ENCODE measurements around the gene PNLIPRP3. TPM values are rescaled to one million over a fixed set of nuclear protein-coding genes. Genes with fewer than 3 reads are reported as not detected.

The PNLIPRP3 gene
- total and polyA plus RNA-seq, 2 donors (not counting 1 experiment from before 2014, with no cell fraction given): not detected

- TF ChIP-seq EZH2 (IDR thresholded peaks at IDR 0.05; ENCODE audit: borderline replicate concordance, insufficient read depth, low read depth, low read length, poor library complexity, severe bottlenecking) (no peak), CTCF (IDR thresholded peaks at IDR 0.05) (no peak)
- DNase-seq (no peak), ATAC-seq (ENCODE audit: low read depth) (no peak)
- ChIA-PET CTCF (no interaction called here), POLR2A (no interaction called here)
- Histone ChIP-seq H3K27ac (ENCODE audit: low read length in 2 of 2) (no peak overlapping the region), H2AFZ (ENCODE audit: insufficient read depth, low read depth, low read length, poor library complexity, severe bottlenecking) (no peak overlapping the region), H3K27me3 (replicated peaks in 1 of 4; ENCODE audit: control extremely low read depth in 1 of 4, control insufficient read depth in 3 of 4, insufficient read depth in 4 of 4, low read length in 3 of 4) (no peaks in the 10 kb centered on the region), H4K20me1 (ENCODE audit: control insufficient read depth, insufficient read depth, low read length, poor library complexity, severe bottlenecking) (no peaks in the 10 kb centered on the region), H3K36me3 (replicated peaks in 1 of 2; ENCODE audit: control extremely low read depth in 1 of 2, control insufficient read depth in 1 of 2, extremely low read depth in 1 of 2, insufficient read depth in 2 of 2, low read length in 1 of 2) (no peaks in the 10 kb centered on the region), H3K4me2 (replicated peaks; ENCODE audit: low read depth, low read length, poor library complexity, severe bottlenecking) (no peak overlapping the region), H3K79me2 (ENCODE audit: control insufficient read depth, insufficient read depth, low read length) (no peaks in the 10 kb centered on the region), H3K9me3 (ENCODE audit: control extremely low read depth in 1 of 3, control insufficient read depth in 2 of 3, insufficient read depth in 1 of 3, low read length in 2 of 3) (no peaks in the 10 kb centered on the region), H3K9ac (ENCODE audit: low read length) (no peak overlapping the region), H3K4me3 (ENCODE audit: control extremely low read depth in 1 of 5, extremely low read depth in 1 of 5, insufficient read depth in 1 of 5, low read depth in 2 of 5, low read length in 4 of 5) (no peak overlapping the region), H3K4me1 (ENCODE audit: control insufficient read depth in 2 of 2, insufficient read depth in 2 of 2, low read length in 2 of 2) (no peaks in the 10 kb centered on the region)
- intact Hi-C loops (cut with micrococcal nuclease): no loop called here
- WGBS (ENCODE audit: insufficient coverage): 100% methylated on average over 1 of the region's 4 CpGs
- H3K27ac Mint-ChIP-seq: no peak overlapping the region
- no peaks in the 10 kb centered on the region for H3K9me3 Mint-ChIP-seq (ENCODE audit: insufficient read depth)
- no peaks in the 10 kb centered on the region for H3K4me1 Mint-ChIP-seq
- H3K27me3 Mint-ChIP-seq: no peaks in the 10 kb centered on the region
- no peak overlapping the region for H3K4me3 Mint-ChIP-seq
Measured at GRCh38 chr10:116429288-116429977, 1.8 kb downstream of the PNLIPRP3 start.

GRCh38 chr10:116430288-116430687 is 2.6 kb downstream of the PNLIPRP3 start:
- no peak for TF ChIP-seq EZH2 (IDR thresholded peaks at IDR 0.05; ENCODE audit: borderline replicate concordance, insufficient read depth, low read depth, low read length, poor library complexity, severe bottlenecking)
- TF ChIP-seq CTCF (IDR thresholded peaks at IDR 0.05): no peak
- no peaks in the 10 kb centered on the region for H3K27me3 ChIP-seq (replicated peaks in 1 of 4; ENCODE audit: control extremely low read depth in 1 of 4, control insufficient read depth in 3 of 4, insufficient read depth in 4 of 4, low read length in 3 of 4)
- no CpG with 5 or more reads among the region's 1 CpG for WGBS (ENCODE audit: insufficient coverage)
- ATAC-seq (ENCODE audit: low read depth) (no peak), DNase-seq (no peak)
- H3K4me2 ChIP-seq (replicated peaks; ENCODE audit: low read depth, low read length, poor library complexity, severe bottlenecking): no peak overlapping the region
- no peak overlapping the region for H2AFZ ChIP-seq (ENCODE audit: insufficient read depth, low read depth, low read length, poor library complexity, severe bottlenecking)
- no peaks in the 10 kb centered on the region for H3K36me3 ChIP-seq (replicated peaks in 1 of 2; ENCODE audit: control extremely low read depth in 1 of 2, control insufficient read depth in 1 of 2, extremely low read depth in 1 of 2, insufficient read depth in 2 of 2, low read length in 1 of 2)
- H3K4me1 ChIP-seq (ENCODE audit: control insufficient read depth in 2 of 2, insufficient read depth in 2 of 2, low read length in 2 of 2): no peaks in the 10 kb centered on the region
- no peak overlapping the region for H3K4me3 Mint-ChIP-seq
- POLR2A ChIA-PET: no interaction called here
- no peaks in the 10 kb centered on the region for H3K27me3 Mint-ChIP-seq
- H4K20me1 ChIP-seq (ENCODE audit: control insufficient read depth, insufficient read depth, low read length, poor library complexity, severe bottlenecking): no peaks in the 10 kb centered on the region
- no peak overlapping the region for H3K27ac Mint-ChIP-seq
- no peaks in the 10 kb centered on the region for H3K79me2 ChIP-seq (ENCODE audit: control insufficient read depth, insufficient read depth, low read length)
- no peak overlapping the region for H3K4me3 ChIP-seq (ENCODE audit: control extremely low read depth in 1 of 5, extremely low read depth in 1 of 5, insufficient read depth in 1 of 5, low read depth in 2 of 5, low read length in 4 of 5)
- H3K9me3 Mint-ChIP-seq (ENCODE audit: insufficient read depth): no peaks in the 10 kb centered on the region
- intact Hi-C loops (cut with micrococcal nuclease): no loop called here
- H3K4me1 Mint-ChIP-seq: no peaks in the 10 kb centered on the region
- H3K9me3 ChIP-seq (ENCODE audit: control extremely low read depth in 1 of 3, control insufficient read depth in 2 of 3, insufficient read depth in 1 of 3, low read length in 2 of 3): no peaks in the 10 kb centered on the region
- CTCF ChIA-PET: no interaction called here
- H3K9ac ChIP-seq (ENCODE audit: low read length): no peak overlapping the region
- no peak overlapping the region for H3K27ac ChIP-seq (ENCODE audit: low read length in 2 of 2)
